ENCODE results near the gene AHSP.
"Not testable (repeated sequence)": the region's sequence is repeated elsewhere in the genome, so short reads cannot be mapped to it uniquely, and the experiment has no call there.

AHSP gene, protein sequence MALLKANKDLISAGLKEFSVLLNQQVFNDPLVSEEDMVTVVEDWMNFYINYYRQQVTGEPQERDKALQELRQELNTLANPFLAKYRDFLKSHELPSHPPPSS
- 0 reads per million in 2 donors for total RNA-seq

DNA sequence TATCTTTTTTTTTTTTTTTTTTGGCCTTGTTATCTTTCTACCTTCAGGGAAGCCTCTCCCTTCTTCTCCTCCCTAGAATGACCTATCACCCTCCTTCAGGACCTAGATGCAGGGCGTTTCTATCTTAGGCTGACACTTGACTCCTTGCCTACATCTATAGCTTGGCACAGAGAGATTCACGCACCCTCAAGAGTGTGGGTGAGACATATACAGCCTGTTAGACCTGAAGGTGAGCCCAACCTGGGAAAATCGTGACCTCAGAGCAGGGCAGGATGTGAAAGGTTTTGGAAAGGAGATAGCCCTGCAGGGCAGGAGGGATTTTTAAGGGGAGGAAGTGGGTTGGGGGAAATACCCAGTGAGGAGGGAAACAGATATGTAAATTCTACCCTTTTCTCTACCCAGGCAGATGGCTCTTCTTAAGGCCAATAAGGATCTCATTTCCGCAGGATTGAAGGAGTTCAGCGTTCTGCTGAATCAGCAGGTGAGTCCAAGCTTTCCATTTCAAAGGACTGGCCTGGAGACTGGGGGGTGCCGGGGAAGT is at the start of gene AHSP:
TSS of gene AHSP (plus strand) at position 167 of the 541 bp plus-strand sequence. CDS start at position 407, 240 bp downstream.
- DNase-seq: no peak

DNA sequence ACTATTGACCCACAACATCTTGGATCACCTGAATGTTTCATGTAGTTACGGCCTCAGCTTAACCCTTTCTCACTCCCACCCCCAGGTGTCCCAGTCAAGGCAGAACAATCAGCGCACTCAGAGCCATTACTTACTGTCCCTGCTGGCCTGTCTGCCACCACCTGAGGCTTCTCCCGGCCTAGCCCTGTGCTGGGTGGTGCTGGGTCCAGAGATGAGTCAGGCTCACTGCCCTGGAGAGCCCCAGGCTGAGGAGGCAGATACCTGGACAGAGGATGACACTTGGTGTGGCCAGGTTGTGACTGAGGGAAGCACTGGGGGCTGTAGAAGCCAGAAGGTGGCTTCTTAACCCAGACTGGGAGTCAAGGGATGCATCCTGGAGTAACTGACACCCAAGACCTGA is 48.7 kb upstream of the AHSP start:
- no peak for DNase-seq

DNA sequence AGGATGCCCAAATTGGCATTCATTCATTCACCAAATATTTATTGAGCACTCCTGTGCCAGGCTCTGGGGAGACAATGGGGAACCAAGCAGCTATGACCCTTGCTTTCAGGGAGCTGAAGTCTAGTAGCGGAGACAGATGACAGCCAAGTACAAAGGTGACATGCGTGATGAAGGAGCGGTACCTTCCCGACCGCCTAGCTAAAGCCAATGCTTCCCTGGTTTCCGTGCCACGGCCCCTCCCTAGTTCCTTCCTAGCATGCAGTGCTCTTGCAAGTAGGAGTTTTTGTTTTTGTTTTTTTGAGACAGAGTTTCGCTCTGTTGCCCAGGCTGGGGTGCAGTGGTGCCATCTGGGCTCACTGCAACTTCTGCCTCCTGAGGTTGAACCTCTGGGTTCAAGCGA is 47.9 kb upstream of the AHSP start:
- no peak for DNase-seq

DNA sequence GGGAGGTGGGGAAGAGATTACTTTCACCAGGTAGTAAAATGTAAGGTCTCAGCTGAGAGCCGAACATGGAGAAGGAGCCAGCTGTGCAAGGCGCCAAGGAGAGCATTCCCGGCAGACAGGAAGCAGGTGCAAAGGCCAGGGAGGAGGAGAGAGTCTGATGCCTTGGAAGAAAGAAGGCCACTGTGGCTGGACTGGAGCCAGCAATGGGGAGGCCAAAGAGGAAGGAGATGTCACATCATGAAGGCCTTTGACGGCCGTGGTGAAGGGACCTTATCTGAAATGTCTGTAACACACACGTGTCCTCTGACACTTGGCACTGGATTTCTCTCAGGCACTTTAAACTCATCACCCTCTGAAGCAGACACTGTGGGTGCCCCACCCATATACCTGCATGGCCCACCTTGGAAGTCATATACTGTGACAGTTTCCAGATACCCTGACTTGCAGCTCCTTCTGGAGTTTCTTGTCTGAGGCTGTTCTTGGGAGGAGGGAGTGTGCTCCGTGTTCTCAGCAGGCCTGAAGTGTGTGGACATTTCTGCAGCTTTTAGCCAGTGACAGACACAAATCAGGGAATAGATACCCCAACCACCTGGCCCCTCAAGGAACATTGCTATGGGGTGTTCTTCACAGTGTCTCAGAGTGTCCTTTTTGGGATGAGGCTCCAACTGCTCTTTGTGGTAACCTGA is 46.7 kb upstream of the AHSP start:
- no peak for DNase-seq

DNA sequence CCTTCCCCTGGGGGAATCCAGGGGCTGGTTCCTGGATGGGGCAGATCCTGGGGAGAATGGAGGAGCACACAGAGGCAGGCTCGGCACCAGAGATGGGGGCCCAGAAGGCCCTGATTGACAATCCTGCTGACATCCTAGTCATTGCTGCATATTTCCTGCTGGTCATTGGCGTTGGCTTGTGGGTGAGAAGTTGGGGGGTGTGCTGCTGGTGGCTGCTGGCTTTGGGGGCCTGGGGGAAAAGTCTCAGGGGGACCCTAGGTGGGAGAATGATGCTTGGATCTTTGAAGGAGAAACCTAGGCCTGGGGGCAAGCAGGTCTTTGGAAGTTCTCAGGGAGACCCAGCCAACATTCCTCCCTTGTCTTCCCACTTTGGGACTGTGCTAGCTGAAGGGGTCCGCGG is 44.6 kb upstream of the AHSP start, which contains the start of gene SLC5A2:
TSS of gene SLC5A2 (plus strand) at position 43 of the 400 bp plus-strand sequence. CDS start at position 57, 14 bp downstream.
- DNase-seq: no peak

DNA sequence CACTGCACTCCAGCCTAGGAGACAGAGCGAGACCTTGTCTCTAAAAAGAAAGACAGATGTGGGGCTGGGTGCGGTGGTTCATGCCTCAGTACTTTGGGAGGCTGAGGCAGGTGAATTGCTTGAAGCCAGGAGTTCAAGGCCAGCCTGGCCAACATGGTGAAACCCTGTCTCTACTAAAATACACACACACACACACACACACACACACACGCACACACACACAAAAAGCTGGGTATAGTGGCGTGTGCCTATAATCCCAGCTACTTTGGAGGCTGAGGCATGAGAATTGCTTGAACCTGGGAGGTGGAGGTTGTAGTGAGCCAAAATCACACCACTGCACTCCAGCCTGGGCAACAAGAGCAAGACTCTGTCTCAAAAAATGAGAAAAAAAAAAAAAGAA is 43.7 kb upstream of the AHSP start:
- DNase-seq: not testable (repeated sequence)

DNA sequence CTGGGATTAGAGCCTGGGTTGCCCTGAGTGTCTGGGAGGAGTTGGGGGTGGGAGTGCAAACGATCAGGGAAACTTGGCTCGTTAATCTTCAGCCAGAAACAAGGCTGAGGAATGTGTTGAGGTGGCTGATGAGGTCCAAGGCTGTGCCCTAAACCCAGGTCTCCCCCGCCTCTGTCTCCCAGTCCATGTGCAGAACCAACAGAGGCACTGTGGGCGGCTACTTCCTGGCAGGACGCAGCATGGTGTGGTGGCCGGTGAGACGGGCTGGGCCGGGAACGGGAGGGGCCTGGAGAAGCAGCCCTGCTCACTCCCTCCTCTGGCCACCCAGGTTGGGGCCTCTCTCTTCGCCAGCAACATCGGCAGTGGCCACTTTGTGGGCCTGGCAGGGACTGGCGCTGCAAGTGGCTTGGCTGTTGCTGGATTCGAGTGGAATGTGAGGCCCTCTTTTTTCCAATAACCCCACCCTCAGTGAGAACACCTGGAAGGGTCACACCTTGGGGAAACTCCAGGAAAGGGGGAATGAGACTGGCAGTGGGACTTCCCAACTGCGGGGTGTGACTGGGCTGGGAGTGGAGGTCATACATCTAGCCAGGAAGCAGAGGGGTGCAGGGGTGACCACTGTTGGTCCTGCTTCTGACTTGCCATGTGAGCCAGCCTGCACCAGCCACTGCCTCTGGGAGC is 43.1 kb upstream of the AHSP start:
- DNase-seq: no peak

DNA sequence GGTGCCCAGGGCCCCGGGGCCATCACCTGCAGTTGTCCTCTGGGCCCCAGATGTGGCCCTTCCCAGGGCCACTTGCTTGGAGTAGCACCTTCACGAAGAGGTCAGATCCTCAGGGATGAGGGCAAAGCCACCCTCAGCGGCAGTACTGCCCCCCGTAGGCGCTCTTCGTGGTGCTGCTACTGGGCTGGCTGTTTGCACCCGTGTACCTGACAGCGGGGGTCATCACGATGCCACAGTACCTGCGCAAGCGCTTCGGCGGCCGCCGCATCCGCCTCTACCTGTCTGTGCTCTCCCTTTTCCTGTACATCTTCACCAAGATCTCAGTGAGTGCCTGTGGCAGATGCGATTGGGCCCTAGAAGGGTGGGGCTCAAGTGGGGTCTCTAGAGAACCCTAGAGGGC is 42.1 kb upstream of the AHSP start:
- DNase-seq: no peak

DNA sequence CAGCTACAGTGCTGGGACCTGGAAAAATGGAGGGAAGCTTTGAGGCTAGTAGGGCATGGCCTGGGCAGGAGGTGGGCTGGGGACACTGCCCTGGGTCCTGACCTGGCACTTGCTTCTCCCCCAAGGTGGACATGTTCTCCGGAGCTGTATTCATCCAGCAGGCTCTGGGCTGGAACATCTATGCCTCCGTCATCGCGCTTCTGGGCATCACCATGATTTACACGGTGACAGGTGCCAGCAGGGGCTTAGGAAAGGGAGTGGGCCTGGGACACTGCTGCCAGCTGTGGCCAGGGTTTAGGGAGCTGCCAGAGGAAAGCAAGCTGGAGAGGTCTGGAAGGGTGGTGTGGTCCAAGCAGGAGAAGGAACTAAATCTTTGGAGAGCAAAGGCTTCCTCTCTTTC is 41.7 kb upstream of the AHSP start:
- DNase-seq: no peak

DNA sequence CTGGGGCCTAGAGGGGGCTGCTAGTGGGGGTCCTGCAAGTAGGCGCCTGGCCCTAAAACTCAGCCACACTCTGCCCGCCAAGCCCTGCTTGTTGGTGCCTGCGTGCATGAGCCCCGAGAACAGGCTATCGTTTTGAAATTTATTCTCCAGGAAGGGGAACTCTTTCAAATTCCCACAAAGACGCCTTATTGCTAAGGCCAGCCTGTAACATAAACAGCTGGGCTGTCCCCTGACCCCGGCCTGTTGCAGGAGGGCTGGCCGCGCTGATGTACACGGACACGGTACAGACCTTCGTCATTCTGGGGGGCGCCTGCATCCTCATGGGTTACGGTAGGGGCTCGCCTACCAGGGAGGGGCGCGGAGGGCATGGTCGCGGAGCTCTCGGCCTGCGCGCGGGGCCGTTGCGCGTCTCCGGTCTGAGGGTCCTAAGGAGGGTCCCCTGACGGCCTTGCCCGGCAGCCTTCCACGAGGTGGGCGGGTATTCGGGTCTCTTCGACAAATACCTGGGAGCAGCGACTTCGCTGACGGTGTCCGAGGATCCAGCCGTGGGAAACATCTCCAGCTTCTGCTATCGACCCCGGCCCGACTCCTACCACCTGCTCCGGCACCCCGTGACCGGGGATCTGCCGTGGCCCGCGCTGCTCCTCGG is 40.5 kb upstream of the AHSP start:
- DNase-seq: no peak

DNA sequence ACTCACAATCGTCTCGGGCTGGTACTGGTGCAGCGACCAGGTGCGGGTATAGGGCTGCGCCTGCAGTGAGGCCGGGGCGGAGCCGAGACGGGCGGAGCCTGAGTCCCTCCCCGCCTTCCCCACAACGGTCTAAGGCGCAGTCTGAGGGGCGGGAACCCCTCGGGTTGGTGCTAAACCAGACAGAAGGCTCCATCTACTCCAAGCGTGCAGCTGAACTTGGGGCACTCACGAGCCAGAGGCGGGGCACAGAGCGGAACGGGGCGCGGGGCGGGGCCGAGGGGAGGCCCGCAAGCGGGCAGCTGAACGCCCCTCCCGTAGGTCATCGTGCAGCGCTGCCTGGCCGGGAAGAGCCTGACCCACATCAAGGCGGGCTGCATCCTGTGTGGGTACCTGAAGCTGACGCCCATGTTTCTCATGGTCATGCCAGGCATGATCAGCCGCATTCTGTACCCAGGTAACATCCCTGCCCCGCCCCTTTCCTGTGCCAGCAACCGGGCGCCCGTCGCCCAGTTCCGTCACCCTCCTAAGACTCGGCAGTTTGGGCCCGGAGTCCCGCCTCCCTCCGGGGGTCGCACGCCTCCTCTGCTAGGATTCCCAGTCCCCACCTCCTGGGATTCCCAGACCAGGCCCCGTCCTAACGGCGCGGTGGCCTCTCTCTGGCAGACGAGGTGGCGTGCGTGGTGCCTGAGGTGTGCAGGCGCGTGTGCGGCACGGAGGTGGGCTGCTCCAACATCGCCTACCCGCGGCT is 39.8 kb upstream of the AHSP start:
- peak; percentile 49 to 75 (median 72) for DNase-seq

DNA sequence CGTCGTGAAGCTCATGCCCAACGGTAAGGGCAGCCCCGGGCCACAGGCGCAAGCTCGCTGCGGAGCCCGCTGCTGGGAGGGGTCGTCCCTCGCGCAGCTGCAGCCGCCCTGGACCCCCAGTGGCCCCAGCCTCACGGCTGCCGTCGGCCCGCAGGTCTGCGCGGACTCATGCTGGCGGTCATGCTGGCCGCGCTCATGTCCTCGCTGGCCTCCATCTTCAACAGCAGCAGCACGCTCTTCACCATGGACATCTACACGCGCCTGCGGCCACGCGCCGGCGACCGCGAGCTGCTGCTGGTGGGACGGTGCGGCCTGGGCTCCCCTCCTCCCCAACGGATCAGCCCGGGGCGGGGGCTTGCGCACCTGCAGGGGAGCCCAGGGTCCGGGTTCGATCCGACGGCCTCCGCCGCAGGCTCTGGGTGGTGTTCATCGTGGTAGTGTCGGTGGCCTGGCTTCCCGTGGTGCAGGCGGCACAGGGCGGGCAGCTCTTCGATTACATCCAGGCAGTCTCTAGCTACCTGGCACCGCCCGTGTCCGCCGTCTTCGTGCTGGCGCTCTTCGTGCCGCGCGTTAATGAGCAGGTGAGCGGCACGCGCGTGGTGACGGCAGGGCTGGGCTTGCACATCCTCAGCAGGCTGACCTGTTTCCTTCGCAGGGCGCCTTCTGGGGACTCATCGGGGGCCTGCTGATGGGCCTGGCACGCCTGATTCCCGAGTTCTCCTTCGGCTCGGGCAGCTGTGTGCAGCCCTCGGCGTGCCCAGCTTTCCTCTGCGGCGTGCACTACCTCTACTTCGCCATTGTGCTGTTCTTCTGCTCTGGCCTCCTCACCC is 39.0 kb upstream of the AHSP start:
- DNase-seq: no peak

DNA sequence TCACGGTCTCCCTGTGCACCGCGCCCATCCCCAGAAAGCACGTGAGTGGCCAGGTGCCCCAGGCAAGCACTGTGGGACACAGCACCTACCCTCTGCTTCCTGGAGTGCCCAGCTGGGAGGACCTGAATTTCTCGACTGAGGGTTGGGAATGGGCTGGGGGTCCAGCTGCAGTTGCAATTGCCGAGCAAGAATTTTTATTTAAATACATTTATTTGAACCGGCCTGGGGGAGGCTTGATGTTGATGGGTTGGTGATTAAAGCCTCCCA is 38.5 kb upstream of the AHSP start:
- no peak for DNase-seq

DNA sequence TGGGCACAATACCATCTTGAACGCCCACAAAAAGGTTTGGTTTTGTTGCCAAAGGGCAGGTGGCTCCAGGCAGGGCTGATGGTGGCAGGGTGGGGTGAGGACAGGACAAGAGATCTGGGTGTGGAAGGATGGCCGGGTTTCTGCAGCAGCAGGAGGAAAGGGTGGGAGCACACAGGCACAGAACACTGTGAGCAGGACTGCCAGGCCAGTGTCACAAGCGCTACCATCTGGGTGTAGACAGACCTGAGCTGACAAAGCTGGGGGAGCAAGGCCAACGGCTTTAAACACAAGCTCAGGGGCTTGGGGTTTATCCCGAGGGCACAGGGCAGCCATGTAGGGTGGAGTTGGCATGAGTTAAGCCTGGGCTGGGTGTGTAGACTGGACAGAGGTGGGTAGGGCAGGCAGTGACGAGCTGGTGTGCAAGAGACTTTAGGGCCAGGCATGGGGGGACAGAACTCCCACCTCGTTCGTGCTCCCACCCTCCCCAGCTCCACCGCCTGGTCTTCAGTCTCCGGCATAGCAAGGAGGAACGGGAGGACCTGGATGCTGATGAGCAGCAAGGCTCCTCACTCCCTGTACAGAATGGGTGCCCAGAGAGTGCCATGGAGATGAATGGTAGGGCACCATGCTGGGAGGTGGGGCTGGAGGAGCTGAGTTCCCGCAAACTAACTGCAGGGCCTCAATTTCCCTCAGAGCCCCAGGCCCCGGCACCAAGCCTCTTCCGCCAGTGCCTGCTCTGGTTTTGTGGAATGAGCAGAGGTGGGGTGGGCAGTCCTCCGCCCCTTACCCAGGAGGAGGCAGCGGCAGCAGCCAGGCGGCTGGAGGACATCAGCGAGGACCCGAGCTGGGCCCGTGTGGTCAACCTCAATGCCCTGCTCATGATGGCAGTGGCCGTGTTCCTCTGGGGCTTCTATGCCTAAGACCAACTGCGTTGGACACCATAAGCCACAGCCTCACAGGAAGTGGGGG is 37.8 kb upstream of the AHSP start:
- DNase-seq: no peak

DNA sequence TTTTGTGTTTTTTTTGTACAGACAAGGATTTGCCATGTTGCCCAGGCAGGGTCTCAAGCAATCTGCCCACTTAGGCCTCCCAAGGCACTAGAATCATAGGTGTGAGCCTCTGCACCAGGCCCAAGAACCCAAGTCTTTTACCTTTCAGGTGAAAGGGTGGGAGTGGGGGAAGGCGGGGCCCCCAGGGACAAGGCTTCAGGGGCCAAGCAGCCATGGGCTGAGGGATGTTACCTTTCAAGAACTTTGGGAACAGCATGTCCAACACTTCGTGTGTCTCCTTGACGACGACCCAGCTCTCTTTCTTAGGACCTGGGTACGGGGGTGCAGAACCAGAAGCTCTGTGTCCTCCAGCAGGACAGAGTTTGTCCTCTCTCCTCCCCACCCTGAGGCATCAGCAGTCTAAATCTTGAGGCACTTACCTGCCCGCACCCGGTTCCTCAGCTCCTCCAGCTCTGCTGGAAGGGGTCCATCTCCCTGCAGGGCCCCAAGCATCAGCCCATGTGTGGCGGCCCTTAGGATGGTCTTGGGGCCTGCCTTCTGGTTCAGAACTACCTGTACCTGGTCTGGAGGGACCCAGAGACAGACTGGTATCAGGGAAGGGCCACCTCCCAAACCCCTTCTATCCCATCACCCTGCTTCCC is 35.8 kb upstream of the AHSP start:
- no peak for DNase-seq

DNA sequence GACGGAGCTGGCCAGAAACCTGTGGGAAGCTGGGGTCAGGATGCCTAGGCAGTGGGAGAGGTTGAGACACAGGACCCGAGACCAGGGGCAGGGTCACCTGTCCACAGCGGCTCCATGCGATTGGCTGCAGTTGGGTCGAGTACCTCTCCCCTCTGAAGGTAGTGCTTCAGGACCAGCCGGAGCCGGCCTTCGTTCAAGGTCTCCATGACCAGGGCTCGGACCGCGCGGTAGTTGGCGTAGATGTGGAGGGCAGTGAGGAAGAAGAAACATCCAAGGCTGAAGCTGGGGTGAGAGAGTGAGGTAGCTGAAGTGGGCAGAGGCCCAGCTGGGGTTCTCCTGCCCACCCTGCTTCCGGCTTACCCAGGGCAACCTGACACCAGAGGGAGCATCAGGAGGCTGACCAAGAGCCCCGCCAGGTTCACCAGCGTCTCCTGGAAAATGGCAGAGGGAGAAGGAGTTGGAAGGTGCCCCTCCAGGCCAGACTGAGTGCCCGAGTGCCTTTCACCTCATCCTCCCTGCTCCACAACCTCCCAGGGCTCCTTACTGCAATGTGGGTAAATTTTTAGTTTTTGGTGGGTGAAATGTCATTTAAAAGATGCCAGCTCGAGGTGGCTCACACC is 34.1 kb upstream of the AHSP start:
- no peak for DNase-seq

DNA sequence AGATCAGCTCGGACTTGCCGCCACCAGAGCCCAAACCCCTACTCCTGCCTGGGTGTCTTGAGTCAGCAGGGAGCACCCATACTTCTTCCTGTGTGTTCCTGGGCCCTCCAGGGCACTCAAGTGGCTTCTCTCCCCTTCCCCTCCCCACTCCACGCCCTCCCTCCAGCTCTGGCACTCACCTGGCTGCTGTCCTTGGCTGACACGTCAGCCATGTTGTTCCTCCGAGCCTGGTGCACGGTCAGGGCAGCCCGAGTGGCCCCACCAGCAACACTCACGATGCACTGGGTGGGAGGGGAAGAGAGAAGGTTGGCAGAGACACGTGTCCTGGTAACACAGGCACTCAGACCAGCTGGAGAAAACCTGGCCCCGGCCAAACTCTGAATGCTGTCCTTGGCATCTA is 31.0 kb upstream of the AHSP start:
- DNase-seq: no peak

DNA sequence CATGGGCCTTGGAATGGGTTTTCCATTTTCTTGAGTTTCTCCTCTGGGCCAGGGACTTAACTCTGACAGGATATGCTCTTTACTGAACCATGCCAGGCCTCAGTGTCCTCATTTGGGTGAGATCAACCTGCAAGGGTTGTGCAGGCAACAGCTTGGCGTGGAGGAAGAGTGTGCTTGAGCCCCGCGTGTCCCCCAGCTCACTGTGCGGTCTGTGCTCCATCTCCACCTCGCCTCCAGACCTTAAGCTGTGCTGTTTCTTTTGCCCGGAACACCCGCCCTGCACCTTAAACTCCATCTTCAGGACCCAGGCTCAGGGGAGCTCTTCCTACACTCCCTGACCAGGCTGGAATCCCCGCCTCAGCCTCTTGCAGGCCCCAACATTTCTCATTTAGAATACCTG is 29.2 kb upstream of the AHSP start:
- DNase-seq: no peak

DNA sequence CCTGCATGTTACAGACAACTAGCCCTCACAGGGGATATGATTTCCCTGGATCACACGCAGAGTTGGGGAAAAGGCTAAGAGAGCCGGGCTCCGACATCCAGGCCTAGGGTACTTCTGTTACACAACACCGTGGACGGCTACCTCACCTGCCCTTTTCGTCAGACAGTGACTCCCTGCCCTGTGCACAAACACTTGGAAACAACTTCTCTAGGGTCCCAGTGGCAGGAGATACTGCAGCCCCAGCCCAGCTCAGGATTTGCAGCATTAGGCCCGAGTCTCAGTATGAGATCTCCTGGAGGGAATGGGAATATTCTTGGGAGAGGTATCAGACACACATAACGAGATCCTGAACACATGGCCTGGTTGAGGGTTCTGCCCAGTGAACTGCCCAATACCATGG is 27.8 kb upstream of the AHSP start:
- DNase-seq: no peak

Measured in T-helper 2 cell (primary cell).